ENCODE measurements around the gene GET3.
"Not testable (repeated sequence)": the region's sequence is repeated elsewhere in the genome, so short reads cannot be mapped to it uniquely, and the experiment has no call there.

The GET3 gene

GRCh38 chr19:12793290-12794195 lies 56.2 kb downstream of the GET3 start:
- FAIRE-seq = no peak

GRCh38 chr19:12794196-12794941 lies 57.1 kb downstream of the GET3 start:
- FAIRE-seq = no peak

- no peak for FAIRE-seq
These were observed 57.7 kb downstream of the GET3 start for GRCh38 chr19:12794971-12795381.

- FAIRE-seq = no peak
These were observed 59.1 kb downstream of the GET3 start for GRCh38 chr19:12796146-12797071.

- no peak for FAIRE-seq
These were observed 59.9 kb downstream of the GET3 start for GRCh38 chr19:12797141-12797587.

- not testable (repeated sequence) for FAIRE-seq
These were observed 60.3 kb downstream of the GET3 start for GRCh38 chr19:12797607-12798006.
